ENCODE data around the gene OSGEP. TPM values are rescaled to one million over a fixed set of nuclear protein-coding genes. Genes with fewer than 3 reads are reported as not detected.

Gene OSGEP
- total and polyA plus RNA-seq, 2 of the 13 experiments (the other 11 are each of a cell fraction or from before 2014, with no cell fraction given), result 39.7 to 41.1 TPM

GRCh38 chr14:20469242-20469889 is 14.8 kb upstream of the OSGEP start, which contains the start of gene PNP (continued):
- peak; percentile 81; the same call in 1 of the 2 replicates for TF ChIP-seq TFDP1 (CRISPR knock-in tag; IDR thresholded peaks at IDR 0.05; ENCODE audit: borderline replicate concordance)
- peak; percentile 92 for TF ChIP-seq ZNF883 (CRISPR knock-in tag; IDR thresholded peaks at IDR 0.05; ENCODE audit: not compliant biosample characterization)
- TF ChIP-seq CBX2 (IDR thresholded peaks at IDR 0.05; ENCODE audit: low read depth, low read length), result no peak
- TF ChIP-seq CBX2 (CRISPR knock-in tag; IDR thresholded peaks at IDR 0.05; ENCODE audit: low read depth), result 0 out of 2 replicates have a peak, but pooled peaks have one; percentile 52
- no peak; the same call in 1 of the 2 replicates for TF ChIP-seq ARNT2 (CRISPR knock-in tag; IDR thresholded peaks at IDR 0.05; ENCODE audit: low read depth)
- TF ChIP-seq ZGPAT (CRISPR knock-in tag; IDR thresholded peaks at IDR 0.05), result peak; percentile 93
- peak; percentile 65 for TF ChIP-seq RBM39 (IDR thresholded peaks at IDR 0.05; ENCODE audit: low read depth, low read length, poor library complexity, severe bottlenecking)
- peak; percentile 34; the same call in 1 of the 2 replicates for TF ChIP-seq FOXA3 (CRISPR knock-in tag; IDR thresholded peaks at IDR 0.05)
- 0 out of 2 replicates have a peak, but pooled peaks have one; percentile 19 for TF ChIP-seq ETV5 (CRISPR knock-in tag; IDR thresholded peaks at IDR 0.05; ENCODE audit: borderline replicate concordance)
- peak; percentile 75; the same call in 1 of the 2 replicates for TF ChIP-seq ATF2 (CRISPR knock-in tag; IDR thresholded peaks at IDR 0.05)
- TF ChIP-seq ZNF382 (CRISPR knock-in tag; IDR thresholded peaks at IDR 0.05; ENCODE audit: borderline replicate concordance), result no peak
- peak; percentile 87; the same call in 1 of the 2 replicates for TF ChIP-seq ZNF335 (CRISPR knock-in tag; IDR thresholded peaks at IDR 0.05)
- TF ChIP-seq SKIL (CRISPR knock-in tag; IDR thresholded peaks at IDR 0.05; ENCODE audit: borderline replicate concordance), result no peak
- peak; percentile 48; the same call in 1 of the 2 replicates for TF ChIP-seq HMGXB3 (CRISPR knock-in tag; IDR thresholded peaks at IDR 0.05; ENCODE audit: borderline replicate concordance)
- no peak for TF ChIP-seq ZBTB39 (CRISPR knock-in tag; IDR thresholded peaks at IDR 0.05)
